IPS-18c (cell line): Measurements from ENCODE around the gene TTLL10.

ENCODE experiments used
- H3K4me3 ChIP-seq: 2 replicates; pipeline ENCODE4 v1.7.0; 2013; ENCODE audit warnings: low read depth, mild to moderate bottlenecking, low read length, moderate library complexity; ENCODE audit not compliant: insufficient read depth
- H3K9me3 ChIP-seq: one replicate; pipeline ENCODE4 v1.6.1; 2013; ENCODE audit warnings: mild to moderate bottlenecking, low read length, moderate library complexity; ENCODE audit not compliant: control insufficient read depth, insufficient read depth

Gene TTLL10

GRCh38 chr1:1206376-1206965, 32.8 kb downstream of the TTLL10 start, which contains the start of gene TNFRSF18:
Gene TNFRSF18 (minus strand): TSS chr1:1206592. CDS start chr1:1206571, 21 bp downstream.
- H3K4me3 ChIP-seq, result peak within 1 kb of the TSS; percentile 24; the same call in 1 of the 2 replicates
- no peaks in the 10 kb centered on the region for H3K9me3 ChIP-seq

DNA sequence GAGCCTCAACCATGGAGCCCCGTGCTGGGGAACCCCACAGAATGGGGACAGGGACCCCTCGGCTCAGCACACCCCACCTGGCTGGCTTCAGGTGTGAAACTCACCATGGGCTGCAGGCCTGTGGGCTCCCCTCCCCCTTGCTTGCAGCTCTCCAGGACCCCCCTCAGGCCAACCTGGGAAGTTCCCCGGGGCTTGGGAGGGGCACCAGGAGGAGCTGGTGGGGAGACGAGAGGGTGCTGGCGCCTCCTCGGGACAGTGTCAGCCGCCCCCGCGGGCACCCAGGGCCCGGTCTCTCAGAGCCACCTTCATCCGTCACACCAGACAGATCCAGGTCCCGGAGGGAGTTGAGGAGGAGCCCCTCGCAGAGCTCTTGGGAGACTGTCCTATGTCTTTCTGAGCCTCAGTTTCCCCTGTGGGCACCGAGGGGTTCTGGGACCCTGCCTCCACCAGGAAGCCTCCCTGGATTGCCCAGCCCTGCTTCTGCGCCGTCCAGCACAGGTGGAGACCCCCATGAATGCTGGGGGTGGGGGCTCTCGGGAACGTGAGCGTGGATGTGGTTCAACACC, 33.4 kb downstream of the TTLL10 start:
- Histone ChIP-seq H3K4me3 (no peak overlapping the region), H3K9me3 (no peaks in the 10 kb centered on the region)

GRCh38 chr1:1207571-1207892, 33.9 kb downstream of the TTLL10 start:
- Histone ChIP-seq H3K9me3 (no peaks in the 10 kb centered on the region), H3K4me3 (no peak overlapping the region)

DNA sequence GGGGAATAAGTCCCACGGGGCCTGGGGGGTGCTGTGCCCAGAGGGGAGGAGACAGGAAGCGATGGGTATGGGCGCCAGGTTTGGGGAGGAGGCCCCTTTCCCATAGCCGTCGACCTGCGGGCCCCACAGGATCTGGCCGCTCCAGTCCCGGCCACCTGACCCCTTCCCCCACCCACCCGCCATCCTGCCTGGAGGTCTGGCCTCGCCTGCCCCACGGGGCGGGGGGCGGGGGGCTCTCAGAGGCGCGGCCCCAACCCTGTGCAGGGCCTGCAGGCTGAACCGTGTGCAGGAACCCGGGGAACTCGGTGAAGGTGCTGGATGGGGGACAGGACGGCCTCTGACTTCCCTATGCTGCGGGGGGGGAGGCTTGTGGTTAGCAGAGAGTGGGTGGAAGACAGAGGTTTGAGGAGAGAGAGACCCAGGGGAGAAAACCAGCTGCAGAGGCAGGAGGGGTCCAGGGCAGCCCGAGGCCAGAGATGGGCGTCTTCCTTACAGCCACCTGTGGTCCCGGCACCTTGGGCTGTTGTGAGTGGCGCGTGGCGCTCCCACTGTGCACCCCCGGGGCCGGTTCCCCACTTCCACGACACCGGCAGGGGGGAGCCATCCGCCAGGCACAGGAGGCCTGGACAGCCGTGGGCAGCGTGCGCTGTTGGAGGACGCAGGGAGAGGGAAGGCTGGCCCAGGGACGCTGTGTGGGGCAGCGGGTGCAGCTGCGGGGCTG, 35.2 kb downstream of the TTLL10 start:
- H3K9me3 ChIP-seq, result no peaks in the 10 kb centered on the region
- H3K4me3 ChIP-seq, result no peak overlapping the region

DNA sequence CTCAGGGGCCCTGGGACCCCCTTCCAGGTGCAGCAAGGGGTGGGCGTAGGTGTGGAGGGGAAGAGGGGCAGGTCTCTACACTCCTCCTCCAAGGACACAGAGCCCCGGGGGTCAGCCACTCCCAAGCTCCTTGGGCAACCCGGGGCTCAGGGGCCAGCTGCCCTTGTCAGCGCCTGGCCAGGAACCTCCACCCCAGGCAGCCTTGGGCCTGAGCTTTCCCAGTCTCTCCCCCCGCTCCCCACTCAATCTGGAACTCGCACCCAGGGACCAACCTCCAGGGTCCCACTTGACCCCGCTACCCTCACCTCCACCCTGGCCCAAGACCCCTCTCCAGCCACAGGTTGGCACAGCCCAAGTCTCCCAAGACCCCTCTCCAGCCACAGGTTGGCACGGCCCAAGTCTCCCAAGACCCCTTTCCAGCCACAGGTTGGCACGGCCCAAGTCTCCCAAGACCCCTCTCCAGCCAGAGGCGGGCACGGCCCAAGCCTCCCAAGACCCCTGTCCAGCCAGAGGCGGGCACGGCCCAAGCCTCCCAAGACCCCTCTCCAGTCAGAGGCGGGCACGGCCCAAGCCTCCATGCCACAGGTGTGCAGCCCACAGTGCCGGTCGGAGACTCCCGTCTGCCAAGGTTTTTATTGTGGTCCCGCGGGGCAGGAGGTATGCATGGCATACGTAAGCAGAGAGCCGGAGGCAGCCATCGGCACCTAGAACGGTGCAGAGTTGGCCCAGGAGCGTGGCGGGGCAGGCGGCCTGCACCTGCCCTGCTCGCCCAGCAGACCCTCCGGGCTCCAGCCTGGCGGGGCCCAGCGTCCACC, 37.3 kb downstream of the TTLL10 start:
- no peaks in the 10 kb centered on the region for H3K9me3 ChIP-seq
- H3K4me3 ChIP-seq, result no peak overlapping the region

GRCh38 chr1:1211541-1212441, 38.1 kb downstream of the TTLL10 start:
- H3K4me3 ChIP-seq, result no peak overlapping the region
- H3K9me3 ChIP-seq, result no peaks in the 10 kb centered on the region

GRCh38 chr1:1212780-1213344, 39.2 kb downstream of the TTLL10 start:
- no peak overlapping the region for H3K4me3 ChIP-seq
- no peaks in the 10 kb centered on the region for H3K9me3 ChIP-seq

- Histone ChIP-seq H3K9me3 (no peaks in the 10 kb centered on the region), H3K4me3 (no peak within 1 kb of the TSS)
Observed at GRCh38 chr1:1213345-1214265, 39.9 kb downstream of the TTLL10 start, which contains the start of gene TNFRSF4. Gene TNFRSF4 (minus strand): TSS chr1:1214153. CDS start chr1:1214127, 26 bp downstream.

- H3K9me3 ChIP-seq, result no peaks in the 10 kb centered on the region
Observed at GRCh38 chr1:1215080-1215676, 41.5 kb downstream of the TTLL10 start.

DNA sequence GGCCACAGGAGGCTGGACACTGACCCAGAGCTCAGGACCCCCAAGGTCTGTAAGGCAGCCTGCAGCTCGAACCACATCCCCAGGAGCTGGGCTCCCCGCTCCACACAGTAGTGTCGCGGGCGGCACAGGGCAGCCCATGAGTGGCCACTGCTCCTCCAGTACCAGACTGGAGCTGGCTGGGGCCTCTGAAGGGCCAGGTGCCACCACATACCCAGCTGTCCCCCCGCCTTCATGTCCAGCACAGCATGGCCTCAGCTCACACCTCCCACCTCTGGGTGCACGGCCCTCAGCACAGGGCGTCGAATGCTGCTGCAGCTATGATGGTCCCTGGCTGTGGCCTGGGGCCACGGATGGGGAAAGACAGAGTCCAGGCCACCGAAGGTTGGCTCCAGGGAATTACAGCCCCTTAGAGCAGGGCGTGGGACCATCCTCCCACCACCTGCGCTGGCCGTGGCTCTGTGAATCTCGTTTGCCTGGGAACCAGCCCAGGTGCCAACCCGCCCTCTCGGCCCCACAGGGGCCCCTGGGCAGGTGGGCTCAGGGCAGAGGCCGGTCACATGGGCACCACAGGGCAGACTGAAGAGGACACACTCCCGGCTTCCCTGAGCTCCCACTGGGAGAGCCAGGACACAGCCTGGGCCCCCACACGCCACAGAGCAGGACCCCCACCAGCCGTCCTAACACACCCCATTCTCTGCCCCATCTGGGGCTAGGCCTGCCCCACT, 42.4 kb downstream of the TTLL10 start:
- Histone ChIP-seq H3K4me3 (no peak overlapping the region), H3K9me3 (no peaks in the 10 kb centered on the region)

More at GRCh38 chr1:1215080-1215676, 41.5 kb downstream of the TTLL10 start:
- H3K4me3 ChIP-seq, result no peak overlapping the region

DNA sequence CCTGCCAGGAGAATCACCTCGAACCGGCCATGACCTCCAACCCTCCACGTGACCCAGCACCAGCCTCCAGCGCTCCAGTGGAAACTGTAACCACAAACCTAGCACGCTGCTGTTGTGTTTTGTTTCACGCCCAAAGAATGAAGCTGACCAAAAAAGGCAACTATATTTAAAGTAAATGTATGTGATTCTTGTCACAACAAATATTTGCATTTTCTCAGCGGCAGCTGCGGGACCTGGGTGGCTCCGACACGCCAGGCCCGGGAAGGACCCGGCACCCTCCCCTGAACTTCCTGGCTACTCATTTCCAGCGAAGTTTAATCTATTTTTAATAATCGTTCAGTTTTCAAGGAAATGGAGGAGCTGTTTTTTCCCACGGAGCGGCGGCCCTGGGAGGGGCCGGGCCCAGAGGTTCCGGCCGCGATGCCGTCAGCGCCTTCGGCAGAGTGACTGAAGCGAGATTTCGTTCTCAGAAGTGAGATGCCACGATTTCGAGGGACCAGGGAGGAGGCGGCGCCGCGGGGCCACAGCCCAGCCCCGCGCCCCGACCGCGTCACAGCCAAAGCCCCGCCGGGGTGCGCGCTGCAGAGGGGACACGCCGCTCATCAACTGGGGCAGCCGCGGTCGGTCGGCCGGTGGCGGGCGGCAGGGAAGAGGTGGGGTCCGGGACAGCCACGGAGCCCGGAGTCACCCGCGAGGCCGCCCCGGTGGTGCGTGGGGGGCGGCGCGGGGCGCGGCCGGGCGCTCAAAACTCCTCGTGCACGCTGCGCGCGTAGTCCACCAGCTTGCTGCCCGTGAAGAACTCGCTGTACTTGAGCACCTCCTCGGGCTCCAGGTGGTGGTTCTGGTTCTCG, 43.3 kb downstream of the TTLL10 start:
- Histone ChIP-seq H3K4me3 (no peak overlapping the region), H3K9me3 (no peaks in the 10 kb centered on the region)

GRCh38 chr1:1217621-1218523, 44.2 kb downstream of the TTLL10 start:
- Histone ChIP-seq H3K9me3 (no peaks in the 10 kb centered on the region), H3K4me3 (no peak overlapping the region)

- Histone ChIP-seq H3K4me3 (no peak overlapping the region), H3K9me3 (no peaks in the 10 kb centered on the region)
Observed at GRCh38 chr1:1218524-1219200, 45.0 kb downstream of the TTLL10 start.
